HEK293T (cell line): ENCODE measurements around the gene PPP4R3C.
"Not testable (repeated sequence)": the region's sequence is repeated elsewhere in the genome, so short reads cannot be mapped to it uniquely, and the experiment has no call there.

Experiments used
- CTCF ChIA-PET: fragments of 350-600 bp; formaldehyde crosslinking; extraction: SDS; loops from one replicate; lab custom pipeline; 2021; ENCODE audit warnings: antibody characterized with exemption, inconsistent platforms; lab: Yijun Ruan, JAX
- POLR2A ChIA-PET: fragments of 350-600 bp; formaldehyde crosslinking; extraction: SDS; loops from one replicate; lab custom pipeline; 2020; ENCODE audit warnings: antibody characterized with exemption, inconsistent platforms; lab: Yijun Ruan, JAX
- DNase-seq: peaks from one replicate; pipeline ENCODE4 v3.0.0; 2012; ENCODE audit warnings: mixed read lengths; ENCODE audit errors: extremely low spot score
- ARNT ChIP-seq: fragments of 450-650 bp; IDR thresholded peaks from 2 replicates; pipeline ENCODE4 v1.6.1; 2017; ENCODE audit warnings: mild to moderate bottlenecking
- BHLHE40 ChIP-seq: fragments of 450-650 bp; IDR thresholded peaks from 2 replicates; pipeline ENCODE4 v1.6.1; 2016; ENCODE audit warnings: mild to moderate bottlenecking, moderate library complexity, borderline replicate concordance
- CTBP1 ChIP-seq: fragments of 450-650 bp; IDR thresholded peaks from 2 replicates; pipeline ENCODE4 v1.6.1; 2016; ENCODE audit warnings: borderline replicate concordance
- ELF4 ChIP-seq: fragments of 450-650 bp; IDR thresholded peaks from 2 replicates; pipeline ENCODE4 v1.6.1; 2017; ENCODE audit warnings: antibody characterized with exemption
- FOXA1 ChIP-seq: fragments of 450-650 bp; IDR thresholded peaks from 2 replicates; pipeline ENCODE4 v1.6.1; 2016; ENCODE audit warnings: mild to moderate bottlenecking
- FOXK2 ChIP-seq: fragments of 450-650 bp; IDR thresholded peaks from 2 replicates; pipeline ENCODE4 v1.6.1; 2016; ENCODE audit warnings: mild to moderate bottlenecking
- FOXM1 ChIP-seq: fragments of 450-650 bp; IDR thresholded peaks from 2 replicates; pipeline ENCODE4 v1.6.1; 2017; ENCODE audit warnings: mild to moderate bottlenecking, borderline replicate concordance
- HDGF ChIP-seq: fragments of 450-650 bp; IDR thresholded peaks from 2 replicates; pipeline ENCODE4 v1.6.1; 2017; ENCODE audit warnings: antibody characterized with exemption, borderline replicate concordance
- L3MBTL2 ChIP-seq: fragments of 450-650 bp; conservative IDR thresholded peaks from 2 replicates; pipeline ENCODE4 v1.6.1; 2016; ENCODE audit warnings: mild to moderate bottlenecking
- LEF1 ChIP-seq: fragments of 450-650 bp; IDR thresholded peaks from 2 replicates; pipeline ENCODE4 v1.6.1; 2017; ENCODE audit warnings: mild to moderate bottlenecking, borderline replicate concordance
- NFRKB ChIP-seq: fragments of 450-650 bp; IDR thresholded peaks from 2 replicates; pipeline ENCODE4 v1.6.1; 2016; ENCODE audit warnings: mild to moderate bottlenecking, moderate library complexity
- SP1 ChIP-seq: fragments of 450-650 bp; IDR thresholded peaks from 2 replicates; pipeline ENCODE4 v1.6.1; 2017
- SUZ12 ChIP-seq: fragments of 450-650 bp; IDR thresholded peaks from 2 replicates; pipeline ENCODE4 v1.6.1; 2016; ENCODE audit warnings: mild to moderate bottlenecking
- TARDBP ChIP-seq: fragments of 450-650 bp; IDR thresholded peaks from 2 replicates; pipeline ENCODE4 v1.6.1; 2016
- ZNF384 ChIP-seq: fragments of 450-650 bp; IDR thresholded peaks from 2 replicates; pipeline ENCODE4 v1.6.1; 2016
- TF ChIP-seq, protein P1 (sequence below): fragments of 450-650 bp; IDR thresholded peaks from 2 replicates; pipeline ENCODE4 v1.6.1; 2016

The PPP4R3C gene

GRCh38 chrX:27446423-27446822 lies 16.7 kb downstream of the PPP4R3C start:
- no peak for TF ChIP-seq SUZ12
- TF ChIP-seq ELF4 = no peak
- TF ChIP-seq, protein P1, sequence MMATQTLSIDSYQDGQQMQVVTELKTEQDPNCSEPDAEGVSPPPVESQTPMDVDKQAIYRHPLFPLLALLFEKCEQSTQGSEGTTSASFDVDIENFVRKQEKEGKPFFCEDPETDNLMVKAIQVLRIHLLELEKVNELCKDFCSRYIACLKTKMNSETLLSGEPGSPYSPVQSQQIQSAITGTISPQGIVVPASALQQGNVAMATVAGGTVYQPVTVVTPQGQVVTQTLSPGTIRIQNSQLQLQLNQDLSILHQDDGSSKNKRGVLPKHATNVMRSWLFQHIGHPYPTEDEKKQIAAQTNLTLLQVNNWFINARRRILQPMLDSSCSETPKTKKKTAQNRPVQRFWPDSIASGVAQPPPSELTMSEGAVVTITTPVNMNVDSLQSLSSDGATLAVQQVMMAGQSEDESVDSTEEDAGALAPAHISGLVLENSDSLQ = no peak
- no peak for TF ChIP-seq FOXM1
- TF ChIP-seq CTBP1 = no peak
- no peak for TF ChIP-seq FOXA1
- no peak for TF ChIP-seq ZNF384
- TF ChIP-seq BHLHE40 = no peak
- TF ChIP-seq ARNT = no peak
- TF ChIP-seq NFRKB = no peak
- no peak for DNase-seq
- POLR2A ChIA-PET = no interaction called here
- CTCF ChIA-PET = no interaction called here

GRCh38 chrX:27445438-27445837 lies 17.7 kb downstream of the PPP4R3C start:
- CTCF ChIA-PET = no interaction called here
- POLR2A ChIA-PET = no interaction called here
- DNase-seq = no peak

GRCh38 chrX:27444093-27444908 lies 18.8 kb downstream of the PPP4R3C start:
- TF ChIP-seq ARNT = no peak
- TF ChIP-seq FOXK2 = no peak
- no peak for TF ChIP-seq FOXM1
- no peak for TF ChIP-seq HDGF
- no peak for TF ChIP-seq LEF1
- no peak for TF ChIP-seq SUZ12
- no peak for TF ChIP-seq ZNF384
- no peak for TF ChIP-seq NFRKB
- no peak for TF ChIP-seq L3MBTL2
- TF ChIP-seq TARDBP = no peak
- TF ChIP-seq SP1 = no peak
- TF ChIP-seq, protein P1 = no peak
- no peak for TF ChIP-seq BHLHE40
- no peak for TF ChIP-seq FOXA1
- no peak for TF ChIP-seq ELF4
- no peak for TF ChIP-seq CTBP1
- DNase-seq = no peak
- ChIA-PET CTCF (no interaction called here), POLR2A (no interaction called here)

More at GRCh38 chrX:27445438-27445837, 17.7 kb downstream of the PPP4R3C start:
- TF ChIP-seq ARNT = no peak
- TF ChIP-seq FOXK2 = no peak
- no peak for TF ChIP-seq L3MBTL2
- TF ChIP-seq FOXM1 = no peak
- TF ChIP-seq LEF1 = no peak
- TF ChIP-seq NFRKB = no peak
- no peak for TF ChIP-seq HDGF
- no peak for TF ChIP-seq SUZ12
- TF ChIP-seq, protein P1 = no peak
- TF ChIP-seq ZNF384 = no peak

GRCh38 chrX:27442392-27442791 lies 20.7 kb downstream of the PPP4R3C start:
- DNase-seq, CTCF ChIA-PET, POLR2A ChIA-PET: not testable (repeated sequence)

GRCh38 chrX:27439771-27440170 lies 23.4 kb downstream of the PPP4R3C start:
- ChIA-PET POLR2A (no interaction called here), CTCF (no interaction called here)
- no peak for DNase-seq
- no peak for TF ChIP-seq L3MBTL2
- no peak for TF ChIP-seq LEF1
- TF ChIP-seq, protein P1 = no peak
- no peak for TF ChIP-seq CTBP1
- no peak for TF ChIP-seq FOXK2
- TF ChIP-seq ELF4 = no peak
- no peak for TF ChIP-seq ARNT
- no peak for TF ChIP-seq SUZ12
- no peak for TF ChIP-seq BHLHE40
- no peak for TF ChIP-seq HDGF
- TF ChIP-seq FOXM1 = no peak
- TF ChIP-seq SP1 = no peak

DNA sequence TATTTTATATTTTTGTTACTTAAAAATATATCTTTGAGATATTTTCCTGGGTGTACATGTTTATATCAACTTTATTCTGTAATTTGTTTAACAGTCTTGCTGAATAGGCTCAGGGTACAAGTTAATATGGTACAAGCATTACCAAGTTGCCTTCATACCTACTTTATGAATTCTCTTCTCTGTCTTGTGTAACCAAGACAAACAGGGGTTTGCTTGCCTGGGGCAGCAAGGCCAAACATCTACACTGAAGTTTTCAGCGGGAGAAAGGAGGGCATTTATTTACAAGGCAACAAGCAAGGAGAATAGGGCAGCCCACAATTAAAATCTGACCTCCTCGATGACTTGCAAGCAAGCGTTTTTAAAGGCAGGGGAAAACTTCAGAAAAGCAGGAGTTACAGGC lies 24.2 kb downstream of the PPP4R3C start:
- ChIA-PET POLR2A (no interaction called here), CTCF (no interaction called here)
- TF ChIP-seq ELF4 (no peak), FOXK2 (no peak), HDGF (no peak), FOXA1 (no peak), ZNF384 (no peak), CTBP1 (no peak), LEF1 (no peak), SUZ12 (no peak), NFRKB (no peak)
- no peak for DNase-seq
